Ammon's horn (tissue), 1 donor: Measurements from ENCODE around the gene TBCD.
"Not testable (repeated sequence)": the region's sequence is repeated elsewhere in the genome, so short reads cannot be mapped to it uniquely, and the experiment has no call there.

Experiments used
- DNase-seq: peaks from one replicate; pipeline ENCODE4 v3.0.0-alpha.2; 2016; ENCODE audit warnings: low spot score

The TBCD gene

GRCh38 chr17:82974136-82974952 is 222.5 kb downstream of the TBCD start:
- no peak for DNase-seq

- DNase-seq, result no peak
Observed at GRCh38 chr17:82976982-82977488, 225.2 kb downstream of the TBCD start.

DNA sequence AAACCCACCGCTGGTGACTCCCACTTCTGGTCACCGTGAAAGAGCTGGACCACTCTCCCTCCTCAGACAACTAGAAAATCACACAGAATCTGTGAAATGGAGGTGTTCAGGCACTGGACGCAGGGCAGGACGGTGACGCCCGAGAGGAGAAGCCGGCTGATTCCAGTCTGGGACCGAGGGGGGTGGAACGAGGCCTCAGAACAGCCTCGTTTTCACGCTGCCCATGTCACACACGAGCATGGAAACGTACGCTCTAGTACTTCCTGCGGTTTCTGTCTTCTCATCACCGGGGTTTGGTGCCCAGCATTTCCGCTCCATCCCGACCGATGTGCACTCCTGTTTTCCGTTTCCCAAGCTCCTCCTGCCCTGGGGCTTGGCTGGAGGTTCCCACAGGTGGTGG is 225.7 kb downstream of the TBCD start:
- DNase-seq, result no peak

- DNase-seq, result no peak
Observed at GRCh38 chr17:82978765-82979349, 227.0 kb downstream of the TBCD start.

DNA sequence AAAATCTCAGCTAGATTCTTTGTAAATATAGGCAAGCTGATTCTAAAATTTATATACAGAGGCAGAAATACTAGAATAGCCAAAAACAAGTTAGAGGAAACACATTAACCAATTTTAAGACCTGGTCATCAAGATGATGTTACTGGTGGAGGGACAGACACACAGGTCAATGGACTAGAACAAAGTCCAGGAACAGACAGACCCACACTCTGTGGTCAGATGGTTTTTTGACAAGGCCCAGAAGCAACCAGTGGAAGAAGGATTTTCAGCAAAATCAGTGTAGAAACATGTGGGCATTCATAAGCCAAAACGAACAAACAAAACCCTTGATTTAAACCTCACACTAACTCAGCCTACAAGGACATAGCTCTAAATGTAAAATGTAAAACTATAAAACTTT is 227.9 kb downstream of the TBCD start:
- DNase-seq, result no peak

DNA sequence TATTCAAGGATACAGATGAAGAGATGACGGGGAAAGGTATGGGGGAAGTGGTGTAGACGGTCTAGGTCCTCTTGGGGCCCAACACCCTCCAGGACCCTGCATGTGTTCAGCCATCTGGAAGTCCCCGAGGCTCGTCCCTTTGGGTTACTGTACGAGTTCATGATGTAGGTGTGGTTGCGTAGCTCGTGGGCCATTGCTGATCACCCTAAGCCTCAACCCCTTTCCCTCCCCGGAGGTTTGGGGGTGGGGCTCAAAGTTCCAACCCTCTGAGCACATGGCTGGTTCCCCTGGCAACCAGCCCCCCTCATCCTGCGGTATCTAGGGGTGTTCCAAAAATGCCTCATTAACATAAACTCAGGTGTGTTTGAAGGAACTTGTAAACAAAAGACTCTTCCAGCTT is 228.8 kb downstream of the TBCD start:
- no peak for DNase-seq

GRCh38 chr17:82981141-82981730 is 229.4 kb downstream of the TBCD start:
- DNase-seq, result no peak

- DNase-seq, result no peak
Observed at GRCh38 chr17:82983510-82984248, 231.8 kb downstream of the TBCD start.

DNA sequence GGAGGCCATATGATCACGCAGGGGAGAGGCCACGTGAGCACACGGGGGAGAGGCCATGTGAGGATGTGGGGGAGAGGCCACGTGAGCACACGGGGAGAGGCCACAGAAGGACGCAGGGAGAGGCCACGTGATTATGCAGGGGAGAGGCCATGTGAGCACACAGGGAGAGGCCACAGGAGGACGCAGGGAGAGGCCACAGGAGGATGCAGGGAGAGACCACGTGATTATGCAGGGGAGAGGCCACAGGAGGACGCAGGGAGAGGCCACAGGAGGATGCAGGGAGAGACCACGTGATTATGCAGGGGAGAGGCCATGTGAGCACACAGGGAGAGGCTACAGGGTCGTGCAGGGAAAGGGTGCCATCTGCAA is 232.4 kb downstream of the TBCD start:
- DNase-seq, result not testable (repeated sequence)

GRCh38 chr17:82984751-82985427 is 233.0 kb downstream of the TBCD start:
- DNase-seq, result no peak

GRCh38 chr17:82985428-82985805 is 233.6 kb downstream of the TBCD start:
- DNase-seq, result no peak

DNA sequence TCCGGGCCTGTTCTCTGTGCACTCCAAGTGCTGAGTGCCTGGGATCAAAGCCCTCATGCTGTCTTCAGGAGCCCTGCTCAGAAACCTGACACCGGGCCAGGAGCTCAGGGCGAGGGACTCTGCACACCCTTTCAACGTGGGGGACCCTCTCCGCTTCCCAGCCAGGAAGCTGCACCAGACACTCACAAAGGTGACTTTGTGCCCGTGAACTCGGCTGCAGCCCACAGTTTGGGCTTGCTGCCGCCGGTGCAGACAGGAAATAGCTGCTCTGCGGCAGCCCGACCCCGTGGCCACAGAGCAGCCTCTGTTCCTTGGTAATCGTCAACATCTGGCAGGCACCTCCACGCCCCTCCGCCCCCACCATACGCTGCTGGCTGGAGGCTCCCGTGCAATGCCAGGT is 234.1 kb downstream of the TBCD start:
- no peak for DNase-seq

DNA sequence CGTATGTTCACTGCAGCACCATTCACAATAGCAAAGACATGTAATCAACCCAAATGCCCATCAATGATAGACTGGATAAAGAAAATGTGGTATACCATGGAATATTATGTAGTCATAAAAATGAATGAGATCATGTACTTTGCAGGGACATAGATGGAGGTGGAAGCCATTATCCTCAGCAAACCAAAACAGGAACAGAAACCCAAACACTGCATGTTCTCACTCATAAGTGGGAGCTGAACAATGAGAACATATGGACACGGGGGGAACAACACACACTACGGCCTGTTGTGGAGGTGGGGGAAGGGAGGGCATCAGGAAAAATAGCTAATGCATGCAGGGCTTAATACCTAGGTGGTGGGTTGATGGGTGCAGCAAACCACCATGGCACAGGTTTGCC is 237.2 kb downstream of the TBCD start:
- not testable (repeated sequence) for DNase-seq

GRCh38 chr17:82989881-82990280 is 238.0 kb downstream of the TBCD start:
- no peak for DNase-seq

DNA sequence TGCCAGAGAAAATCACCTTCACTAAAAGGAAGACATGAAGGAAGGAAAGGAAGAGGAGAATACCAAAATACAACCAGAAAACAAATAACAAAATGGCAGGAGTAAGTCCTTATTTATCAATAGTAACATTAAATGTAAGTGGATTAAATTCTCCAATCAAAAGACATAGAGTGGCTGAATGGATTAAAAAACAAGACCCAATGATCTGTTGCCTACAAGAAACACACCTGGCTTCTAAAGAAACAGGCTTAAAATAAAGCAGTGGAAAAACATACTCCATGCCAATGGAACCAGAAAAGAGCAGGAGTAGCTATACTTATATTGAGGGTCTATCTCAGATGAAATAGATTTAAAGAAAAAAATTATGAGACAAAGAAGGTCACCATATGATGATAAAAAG is 241.1 kb downstream of the TBCD start:
- DNase-seq, result no peak
